ENCODE data around the gene UBR4. TPM values are rescaled to one million over a fixed set of nuclear protein-coding genes. Genes with fewer than 3 reads are reported as not detected.

UBR4 gene
- total RNA-seq, 1 experiment from 2014 or later = 126 TPM

- no peak overlapping the region for H3K27ac ChIP-seq (ENCODE audit: low read length)
- CTCF ChIA-PET = no interaction called here
- intact Hi-C loops (cut with micrococcal nuclease; ENCODE audit: unreplicated experiment) (no loop called here), in situ Hi-C loops (cut with HindIII; ENCODE audit: low pct_unique_long_range_greater_than_20kb, low sequenced_read_pairs) (no loop called here)
- ATAC-seq (no peak), DNase-seq (ENCODE audit: low read depth, low spot score) (no peak)
- H3K36me3 ChIP-seq (ENCODE audit: control insufficient read depth, insufficient read depth, low read length) = peaks cover 56% of the 10 kb centered on the region
- H3K4me3 ChIP-seq (ENCODE audit: low read depth in 2 of 2, low read length in 2 of 2) = no peak overlapping the region
- POLR2A ChIA-PET = no interaction called here
- TF ChIP-seq CTCF (IDR thresholded peaks at IDR 0.05) = no peak
- TF ChIP-seq POLR2AphosphoS5 (IDR thresholded peaks at IDR 0.05; ENCODE audit: low read depth, low read length) = no peak
- TF ChIP-seq TCF7L2 (IDR thresholded peaks at IDR 0.05; ENCODE audit: low read depth, low read length) = no peak
- no peak for TF ChIP-seq REST (IDR thresholded peaks at IDR 0.05; ENCODE audit: insufficient read depth in 1 of 2, low read depth in 2 of 2, low read length in 1 of 2)
- no peak for TF ChIP-seq SIN3A (IDR thresholded peaks at IDR 0.05; ENCODE audit: borderline replicate concordance, insufficient read depth, low read depth, low read length)
- peaks cover 3% of the 10 kb centered on the region; the same call in 1 of the 2 replicates for H3K9me3 ChIP-seq (ENCODE audit: control insufficient read depth, insufficient read depth, low read depth, low read length)
- BruUV-seq (replicated peaks) = no TSS peak
- no peaks in the 10 kb centered on the region for H3K27me3 ChIP-seq (ENCODE audit: control insufficient read depth, insufficient read depth, low read length)
- H3K4me1 ChIP-seq (ENCODE audit: control insufficient read depth, insufficient read depth, low read length) = no peaks in the 10 kb centered on the region
Observed at GRCh38 chr1:19137158-19137557, 72.9 kb downstream of the UBR4 start.

- Histone ChIP-seq H3K9me3 (ENCODE audit: control insufficient read depth, insufficient read depth, low read depth, low read length) (peaks cover 3% of the 10 kb centered on the region; the same call in 1 of the 2 replicates), H3K27me3 (ENCODE audit: control insufficient read depth, insufficient read depth, low read length) (no peaks in the 10 kb centered on the region), H3K36me3 (ENCODE audit: control insufficient read depth, insufficient read depth, low read length) (peaks cover 54% of the 10 kb centered on the region), H3K27ac (ENCODE audit: low read length) (no peak overlapping the region), H3K4me3 (ENCODE audit: low read depth in 2 of 2, low read length in 2 of 2) (no peak overlapping the region), H3K4me1 (ENCODE audit: control insufficient read depth, insufficient read depth, low read length) (no peaks in the 10 kb centered on the region)
- CTCF ChIA-PET = no interaction called here
- no peak for TF ChIP-seq SIN3A (IDR thresholded peaks at IDR 0.05; ENCODE audit: borderline replicate concordance, insufficient read depth, low read depth, low read length)
- in situ Hi-C loops (cut with HindIII; ENCODE audit: low pct_unique_long_range_greater_than_20kb, low sequenced_read_pairs) (no loop called here), intact Hi-C loops (cut with micrococcal nuclease; ENCODE audit: unreplicated experiment) (no loop called here)
- ATAC-seq (no peak), DNase-seq (ENCODE audit: low read depth, low spot score) (no peak)
- POLR2A ChIA-PET = no interaction called here
- BruUV-seq (replicated peaks) = no TSS peak
Observed at GRCh38 chr1:19133360-19133759, 76.7 kb downstream of the UBR4 start.

- DNase-seq (ENCODE audit: low read depth, low spot score) (no peak), ATAC-seq (no peak)
- Histone ChIP-seq H3K4me1 (ENCODE audit: control insufficient read depth, insufficient read depth, low read length) (no peaks in the 10 kb centered on the region), H3K27ac (ENCODE audit: low read length) (no peak overlapping the region), H3K4me3 (ENCODE audit: low read depth in 2 of 2, low read length in 2 of 2) (no peak overlapping the region), H3K27me3 (ENCODE audit: control insufficient read depth, insufficient read depth, low read length) (no peaks in the 10 kb centered on the region), H3K9me3 (ENCODE audit: control insufficient read depth, insufficient read depth, low read depth, low read length) (peaks cover 3% of the 10 kb centered on the region; the same call in 1 of the 2 replicates), H3K36me3 (ENCODE audit: control insufficient read depth, insufficient read depth, low read length) (peaks cover 53% of the 10 kb centered on the region)
- TF ChIP-seq REST (IDR thresholded peaks at IDR 0.05; ENCODE audit: insufficient read depth in 1 of 2, low read depth in 2 of 2, low read length in 1 of 2) = no peak
- intact Hi-C loops (cut with micrococcal nuclease; ENCODE audit: unreplicated experiment) = no loop called here
- no TSS peak for BruUV-seq (replicated peaks)
- ChIA-PET POLR2A (interaction anchor here (0.6 kb wide), 1 partner anchor 18 kb away, joined by 3 read pairs; no protein-coding TSS in a partner anchor), CTCF (no interaction called here)
- in situ Hi-C loops (cut with HindIII; ENCODE audit: low pct_unique_long_range_greater_than_20kb, low sequenced_read_pairs) = no loop called here
Observed at GRCh38 chr1:19130468-19130867, 79.6 kb downstream of the UBR4 start.

Data from Panc1 (cell line).